Measurements from ENCODE around the gene TMA7B. TPM values are rescaled to one million over a fixed set of nuclear protein-coding genes. Genes with fewer than 3 reads are reported as not detected.
A peak's percentile ranks its signal among the peaks of the same experiment; 100 is the strongest.

Gene TMA7B
- total RNA-seq, 2 experiments from 2014 or later, result 5.1 to 11.0 TPM

- no peak overlapping the region for H3K27ac Mint-ChIP-seq
These were observed 5.6 kb downstream of the TMA7B start for GRCh38 chr22:39965748-39966147.

GRCh38 chr22:39966470-39966869 is 6.3 kb downstream of the TMA7B start:
- Mint-ChIP-seq H3K36me3 (peaks cover 88% of the 10 kb centered on the region), H3K4me1 (peaks cover 23% of the 10 kb centered on the region), H3K4me3 (no peak overlapping the region), H3K27me3 (no peaks in the 10 kb centered on the region), H3K9me3 (ENCODE audit: low read depth) (no peaks in the 10 kb centered on the region), H3K27ac (peak overlapping the region; percentile 22)
- CTCF ChIA-PET, result interaction anchor here (1.1 to 1.8 kb wide), 3 partner anchors 10 to 58 kb away, joined by 4 to 5 read pairs (median 4); no protein-coding TSS in a partner anchor
- DNase-seq (no peak), ATAC-seq (no peak)

More at GRCh38 chr22:39965748-39966147, 5.6 kb downstream of the TMA7B start:
- ATAC-seq (no peak), DNase-seq (no peak)
- H3K4me3 Mint-ChIP-seq, result no peak overlapping the region
- peaks cover 29% of the 10 kb centered on the region for H3K4me1 Mint-ChIP-seq
- H3K27me3 Mint-ChIP-seq, result no peaks in the 10 kb centered on the region
- CTCF ChIA-PET, result interaction anchor here (1.1 to 1.4 kb wide), 2 partner anchors 9 to 23 kb away, joined by 4 read pairs; no protein-coding TSS in a partner anchor
- H3K36me3 Mint-ChIP-seq, result peaks cover 86% of the 10 kb centered on the region
- no peaks in the 10 kb centered on the region for H3K9me3 Mint-ChIP-seq (ENCODE audit: low read depth)

- Mint-ChIP-seq H3K9me3 (ENCODE audit: low read depth) (no peaks in the 10 kb centered on the region), H3K4me3 (no peak overlapping the region), H3K4me1 (peaks cover 16% of the 10 kb centered on the region), H3K27me3 (no peaks in the 10 kb centered on the region), H3K36me3 (peaks cover 89% of the 10 kb centered on the region), H3K27ac (no peak overlapping the region)
- ATAC-seq, result no peak
- CTCF ChIA-PET, result interaction anchor here (0.7 to 1.8 kb wide), 3 partner anchors 10 to 57 kb away, joined by 3 to 5 read pairs (median 3); no protein-coding TSS in a partner anchor
- no peak for DNase-seq
These were observed 7.1 kb downstream of the TMA7B start for GRCh38 chr22:39967103-39967829.

GRCh38 chr22:39967996-39968972 is 8.1 kb downstream of the TMA7B start:
- Mint-ChIP-seq H3K9me3 (ENCODE audit: low read depth) (no peaks in the 10 kb centered on the region), H3K4me1 (peaks cover 7% of the 10 kb centered on the region), H3K36me3 (peaks cover 91% of the 10 kb centered on the region), H3K27ac (peak overlapping the region; percentile 50), H3K27me3 (no peaks in the 10 kb centered on the region), H3K4me3 (no peak overlapping the region)
- CTCF ChIA-PET, result interaction anchor here (0.7 to 1.8 kb wide), 3 partner anchors 9 to 56 kb away, joined by 3 to 5 read pairs (median 3); no protein-coding TSS in a partner anchor
- no peak for DNase-seq
- ATAC-seq, result no peak

- no peaks in the 10 kb centered on the region for H3K27me3 Mint-ChIP-seq
- H3K9me3 Mint-ChIP-seq (ENCODE audit: low read depth), result no peaks in the 10 kb centered on the region
- no peaks in the 10 kb centered on the region for H3K4me1 Mint-ChIP-seq
- peaks cover 89% of the 10 kb centered on the region for H3K36me3 Mint-ChIP-seq
- H3K4me3 Mint-ChIP-seq, result no peak overlapping the region
- CTCF ChIA-PET, result no interaction called here
- ATAC-seq, result no peak
- no peak for DNase-seq
- H3K27ac Mint-ChIP-seq, result no peak overlapping the region
These were observed 10.5 kb downstream of the TMA7B start for GRCh38 chr22:39970742-39971141.

- CTCF ChIA-PET, result interaction anchor here (1.1 kb wide), 1 partner anchor 11 kb away, joined by 5 read pairs; no protein-coding TSS in a partner anchor
These were observed 12.4 kb downstream of the TMA7B start for GRCh38 chr22:39972641-39973040.

GRCh38 chr22:39973656-39974055 is 13.5 kb downstream of the TMA7B start:
- Mint-ChIP-seq H3K27ac (no peak overlapping the region), H3K4me3 (no peak overlapping the region), H3K27me3 (no peaks in the 10 kb centered on the region), H3K4me1 (peaks cover 3% of the 10 kb centered on the region), H3K9me3 (ENCODE audit: low read depth) (no peaks in the 10 kb centered on the region), H3K36me3 (peaks cover 77% of the 10 kb centered on the region)
- CTCF ChIA-PET, result interaction anchor here (0.5 to 1.1 kb wide), 2 partner anchors 12 to 372 kb away, joined by 3 to 5 read pairs; no protein-coding TSS in a partner anchor
- DNase-seq, result no peak
- no peak for ATAC-seq

More at GRCh38 chr22:39972641-39973040, 12.4 kb downstream of the TMA7B start:
- H3K27me3 Mint-ChIP-seq, result no peaks in the 10 kb centered on the region
- no peak for ATAC-seq
- no peak for DNase-seq
- H3K27ac Mint-ChIP-seq, result no peak overlapping the region
- H3K36me3 Mint-ChIP-seq, result peaks cover 86% of the 10 kb centered on the region
- H3K4me3 Mint-ChIP-seq, result no peak overlapping the region
- H3K4me1 Mint-ChIP-seq, result no peaks in the 10 kb centered on the region
- H3K9me3 Mint-ChIP-seq (ENCODE audit: low read depth), result no peaks in the 10 kb centered on the region

- DNase-seq, result no peak
- ATAC-seq, result no peak
- H3K4me1 Mint-ChIP-seq, result peaks cover 6% of the 10 kb centered on the region
- H3K36me3 Mint-ChIP-seq, result peaks cover 73% of the 10 kb centered on the region
- H3K27ac Mint-ChIP-seq, result no peak overlapping the region
- no peaks in the 10 kb centered on the region for H3K27me3 Mint-ChIP-seq
- CTCF ChIA-PET, result interaction anchor here (0.5 kb wide), 1 partner anchor 372 kb away, joined by 3 read pairs; no protein-coding TSS in a partner anchor
- no peak overlapping the region for H3K4me3 Mint-ChIP-seq
- H3K9me3 Mint-ChIP-seq (ENCODE audit: low read depth), result no peaks in the 10 kb centered on the region
These were observed 13.9 kb downstream of the TMA7B start for GRCh38 chr22:39974065-39974464.

- DNase-seq, result no peak
- Mint-ChIP-seq H3K27me3 (no peaks in the 10 kb centered on the region), H3K36me3 (peaks cover 29% of the 10 kb centered on the region), H3K27ac (peak overlapping the region; percentile 30), H3K9me3 (ENCODE audit: low read depth) (no peaks in the 10 kb centered on the region), H3K4me1 (peaks cover 15% of the 10 kb centered on the region), H3K4me3 (no peak overlapping the region)
- no peak for ATAC-seq
- CTCF ChIA-PET, result no interaction called here
These were observed 18.9 kb downstream of the TMA7B start for GRCh38 chr22:39979048-39979447.

GRCh38 chr22:39979458-39979857 is 19.3 kb downstream of the TMA7B start:
- no peaks in the 10 kb centered on the region for H3K9me3 Mint-ChIP-seq (ENCODE audit: low read depth)
- CTCF ChIA-PET, result no interaction called here
- ATAC-seq (no peak), DNase-seq (no peak)
- peaks cover 27% of the 10 kb centered on the region for H3K36me3 Mint-ChIP-seq
- peaks cover 15% of the 10 kb centered on the region for H3K4me1 Mint-ChIP-seq
- peak overlapping the region; percentile 8 for H3K27ac Mint-ChIP-seq
- no peak overlapping the region for H3K4me3 Mint-ChIP-seq
- no peaks in the 10 kb centered on the region for H3K27me3 Mint-ChIP-seq

GRCh38 chr22:39980596-39980995 is 20.4 kb downstream of the TMA7B start:
- Mint-ChIP-seq H3K4me1 (peaks cover 19% of the 10 kb centered on the region), H3K36me3 (peaks cover 17% of the 10 kb centered on the region), H3K4me3 (no peak overlapping the region), H3K9me3 (ENCODE audit: low read depth) (no peaks in the 10 kb centered on the region), H3K27ac (no peak overlapping the region), H3K27me3 (no peaks in the 10 kb centered on the region)
- DNase-seq (no peak), ATAC-seq (peak; percentile 13)
- CTCF ChIA-PET, result no interaction called here

GRCh38 chr22:39983346-39983745 is 23.1 kb downstream of the TMA7B start:
- Mint-ChIP-seq H3K4me1 (peaks cover 21% of the 10 kb centered on the region), H3K4me3 (no peak overlapping the region), H3K36me3 (no peaks in the 10 kb centered on the region), H3K27me3 (no peaks in the 10 kb centered on the region), H3K27ac (no peak overlapping the region), H3K9me3 (ENCODE audit: low read depth) (no peaks in the 10 kb centered on the region)
- CTCF ChIA-PET, result interaction anchor here (0.7 kb wide), 1 partner anchor 228 kb away, joined by 3 read pairs; no protein-coding TSS in a partner anchor
- ATAC-seq, result no peak
- DNase-seq, result no peak

- H3K27ac Mint-ChIP-seq, result no peak overlapping the region
- no peak for ATAC-seq
- DNase-seq, result no peak
- H3K4me1 Mint-ChIP-seq, result peaks cover 18% of the 10 kb centered on the region
- H3K4me3 Mint-ChIP-seq, result no peak overlapping the region
- H3K27me3 Mint-ChIP-seq, result peaks cover 4% of the 10 kb centered on the region
- H3K9me3 Mint-ChIP-seq (ENCODE audit: low read depth), result no peaks in the 10 kb centered on the region
- CTCF ChIA-PET, result interaction anchor here (1.0 kb wide), 1 partner anchor 40 kb away, joined by 3 read pairs; no protein-coding TSS in a partner anchor
- no peaks in the 10 kb centered on the region for H3K36me3 Mint-ChIP-seq
These were observed 23.8 kb downstream of the TMA7B start for GRCh38 chr22:39984006-39984405.

Measured in activated CD8-positive, alpha-beta memory T cell treated with anti-CD3 and anti-CD28 coated beads, Interleukin-2, amount 10 ng/mL, durations not matched to agents 7 days and 5 days (primary cell).